ENCODE data around the gene RIGI. TPM values are rescaled to one million over a fixed set of nuclear protein-coding genes. Genes with fewer than 3 reads are reported as not detected.

Gene RIGI
- total and polyA plus RNA-seq, 9 of the 15 experiments (the other 6 are each of a cell fraction or from before 2014, with no cell fraction given): 0.27 to 1.1 (median 0.54) TPM

DNA sequence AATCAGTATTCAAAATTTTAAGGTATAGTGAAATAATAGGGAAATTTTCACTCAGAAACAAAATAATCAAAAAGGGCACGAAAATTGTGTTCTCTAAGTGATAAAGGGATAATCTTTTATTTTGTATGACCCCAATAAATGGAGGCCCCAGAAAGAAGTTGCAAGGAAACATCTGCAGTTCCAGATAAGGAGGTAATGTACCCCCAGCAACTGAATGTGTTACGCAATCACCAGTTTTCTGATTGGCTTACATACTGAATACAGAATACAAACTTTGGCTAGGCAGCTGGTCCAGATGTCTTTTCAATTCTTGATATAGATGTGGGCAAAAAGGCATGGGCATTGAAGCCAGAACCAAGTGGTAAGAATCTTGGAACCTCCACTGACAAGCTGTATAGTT is 28.1 kb upstream of the RIGI start (continued):
- TF ChIP-seq MGA (IDR thresholded peaks at IDR 0.05) (no peak), RERE (CRISPR knock-in tag; IDR thresholded peaks at IDR 0.05; ENCODE audit: borderline replicate concordance) (no peak), NR2C1 (IDR thresholded peaks at IDR 0.05) (no peak), NR2C1 (tag; IDR thresholded peaks at IDR 0.05) (no peak), ZNF124 (CRISPR knock-in tag; IDR thresholded peaks at IDR 0.05) (no peak), MYNN (IDR thresholded peaks at IDR 0.05) (no peak), MYNN (CRISPR knock-in tag; IDR thresholded peaks at IDR 0.05) (no peak), HDAC2 (IDR thresholded peaks at IDR 0.05) (0 out of 2 replicates have a peak, but pooled peaks have one; percentile 15)
- TF ChIP-seq, protein P1, sequence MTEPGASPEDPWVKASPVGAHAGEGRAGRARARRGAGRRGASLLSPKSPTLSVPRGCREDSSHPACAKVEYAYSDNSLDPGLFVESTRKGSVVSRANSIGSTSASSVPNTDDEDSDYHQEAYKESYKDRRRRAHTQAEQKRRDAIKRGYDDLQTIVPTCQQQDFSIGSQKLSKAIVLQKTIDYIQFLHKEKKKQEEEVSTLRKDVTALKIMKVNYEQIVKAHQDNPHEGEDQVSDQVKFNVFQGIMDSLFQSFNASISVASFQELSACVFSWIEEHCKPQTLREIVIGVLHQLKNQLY (CRISPR knock-in tag; conservative IDR thresholded peaks at IDR 0.05): no peak
